B cell (primary cell): ENCODE data around the gene XPO4. TPM values are rescaled to one million over a fixed set of nuclear protein-coding genes. Genes with fewer than 3 reads are reported as not detected.

ENCODE experiments used
- ATAC-seq: fragments of 200-7000 bp; cut with Tn5 transposase; one replicate; pipeline ENCODE4 v1.10.0; 2021; ENCODE audit warnings: low read depth, mild to moderate bottlenecking, moderate number of reproducible peaks, moderate library complexity
- CTCF ChIA-PET: fragments of 350-600 bp; sonication (Branson Sonifier 250); formaldehyde crosslinking; loops from one replicate; lab custom pipeline; 2021; ENCODE audit warnings: antibody characterized with exemption, inconsistent platforms; lab: Charles Lee
- POLR2A ChIA-PET: fragments of 350-600 bp; sonication (Branson Sonifier 250); formaldehyde crosslinking; loops from one replicate; lab custom pipeline; 2021; ENCODE audit warnings: antibody characterized with exemption; lab: Charles Lee
- DNase-seq: peaks from one replicate; pipeline ENCODE4 v3.0.0; 2013
- H2AFZ ChIP-seq: 2 replicates; pipeline ENCODE4 v1.6.1; 2012; ENCODE audit warnings: mild to moderate bottlenecking, low read depth, low read length; ENCODE audit not compliant: insufficient read depth, poor library complexity, severe bottlenecking
- H3K27ac ChIP-seq, 2 donors: 1 replicate in 1 of 2; 2 replicates in 1 of 2; pipeline ENCODE4 v1.5.1; 2012 to 2013; ENCODE audit warnings: low read length in 2 of 2, mild to moderate bottlenecking in 2 of 2, moderate library complexity in 1 of 2
- H3K27me3 ChIP-seq, 4 experiments: fragments of 200-600 bp in 1 of 4; sonication (generic) in 1 of 4; replicated peaks in 1 of 4; 1 replicate in 2 of 4; 2 replicates in 2 of 4; pipeline versions ENCODE4 v1.6.1 to v1.7.0; 2013 to 2016; ENCODE audit warnings: low read length in 3 of 4, mild to moderate bottlenecking in 2 of 4, mixed read lengths in 1 of 4, moderate library complexity in 1 of 4; ENCODE audit not compliant: insufficient read depth in 4 of 4, control insufficient read depth in 3 of 4; ENCODE audit errors: control extremely low read depth in 1 of 4
- H3K36me3 ChIP-seq, 2 experiments: replicated peaks in 1 of 2; 1 replicate in 1 of 2; 2 replicates in 1 of 2; pipeline versions ENCODE4 v1.6.1 to v1.7.1; 2013; ENCODE audit warnings: low read length in 1 of 2; ENCODE audit not compliant: insufficient read depth in 2 of 2, control insufficient read depth in 1 of 2; ENCODE audit errors: control extremely low read depth in 1 of 2, extremely low read depth in 1 of 2
- H3K4me1 ChIP-seq, 2 donors: fragments of 200-600 bp in 1 of 2; sonication (generic) in 1 of 2; 1 replicate in 1 of 2; 2 replicates in 1 of 2; pipeline versions ENCODE4 v1.5.1 to v1.6.1; 2013 to 2017; ENCODE audit warnings: low read length in 2 of 2; ENCODE audit not compliant: control insufficient read depth in 2 of 2, insufficient read depth in 2 of 2
- H3K4me2 ChIP-seq: replicated peaks from 2 replicates; pipeline ENCODE3; 2012; ENCODE audit warnings: mild to moderate bottlenecking, low read depth, low read length; ENCODE audit not compliant: poor library complexity, severe bottlenecking
- H3K4me3 ChIP-seq, 5 experiments: fragments of 200-600 bp in 1 of 5; sonication (generic) in 1 of 5; 1 replicate in 3 of 5; 2 replicates in 2 of 5; pipeline versions ENCODE4 v1.5.1 to v1.7.0; 2011 to 2016; ENCODE audit warnings: low read length in 4 of 5, mild to moderate bottlenecking in 4 of 5, low read depth in 2 of 5, control low read depth in 1 of 5, moderate library complexity in 1 of 5; ENCODE audit not compliant: insufficient read depth in 1 of 5; ENCODE audit errors: control extremely low read depth in 1 of 5, extremely low read depth in 1 of 5
- H3K79me2 ChIP-seq: fragments of 200-600 bp; sonication (generic); one replicate; pipeline ENCODE4 v1.6.0; 2016; ENCODE audit warnings: low read length; ENCODE audit not compliant: control insufficient read depth, insufficient read depth
- H3K9ac ChIP-seq: fragments of 200-600 bp; sonication (generic); 2 replicates; pipeline ENCODE4 v1.6.1; 2017; ENCODE audit warnings: mild to moderate bottlenecking, low read length, moderate library complexity
- H3K9me3 ChIP-seq, 3 donors: one replicate each; pipeline versions ENCODE4 v1.6.1 to v1.7.1; 2013; ENCODE audit warnings: low read length in 2 of 3; ENCODE audit not compliant: control insufficient read depth in 2 of 3, insufficient read depth in 1 of 3; ENCODE audit errors: control extremely low read depth in 1 of 3
- H4K20me1 ChIP-seq: 2 replicates; pipeline ENCODE4 v1.6.0; 2012; ENCODE audit warnings: mild to moderate bottlenecking, low read length; ENCODE audit not compliant: insufficient read depth, control insufficient read depth, poor library complexity, severe bottlenecking
- H3K27ac Mint-ChIP-seq: one replicate; pipeline ENCODE4 v1.8.0; 2021; ENCODE audit warnings: mixed read lengths
- H3K27me3 Mint-ChIP-seq: one replicate; pipeline ENCODE4 v1.8.0; 2021; ENCODE audit warnings: mixed read lengths
- H3K4me1 Mint-ChIP-seq: one replicate; pipeline ENCODE4 v1.8.0; 2021; ENCODE audit warnings: mixed read lengths
- H3K4me3 Mint-ChIP-seq: one replicate; pipeline ENCODE4 v1.8.0; 2021; ENCODE audit warnings: mixed read lengths
- H3K9me3 Mint-ChIP-seq: one replicate; pipeline ENCODE4 v1.8.0; 2022; ENCODE audit warnings: mixed read lengths; ENCODE audit not compliant: insufficient read depth
- CTCF ChIP-seq: fragments of 200-600 bp; IDR thresholded peaks from one replicate; pipeline ENCODE4 v1.8.0; 2022; ENCODE audit warnings: antibody characterized with exemption, mild to moderate bottlenecking
- EZH2 ChIP-seq: IDR thresholded peaks from 2 replicates; pipeline ENCODE4 v1.6.1; 2012; ENCODE audit warnings: borderline replicate concordance, low read depth, mild to moderate bottlenecking, moderate library complexity, low read length; ENCODE audit not compliant: insufficient read depth, poor library complexity, severe bottlenecking
- WGBS: methylation state at CpG from one replicate; pipeline ENCODE4 v1.1.5; 2013; ENCODE audit warnings: missing lambda C conversion rate; ENCODE audit not compliant: insufficient coverage; 5-methylcytosine and 5-hydroxymethylcytosine counted together
- intact Hi-C: fragments of 100-400 bp; cut with micrococcal nuclease; formaldehyde crosslinking; loops from one replicate; pipeline ENCODE4 v1.10.0; 2022
- polyA plus RNA-seq: library from polyadenylated mRNA; depleted of rRNA; stranded (reverse); fragments of >200 nt; gene quantifications from 2 replicates; pipeline ENCODE4 v1.2.3, GENCODE V29; 2012
- total RNA-seq, 2 donors: library from RNA; stranded (reverse); fragments of 120-200 nt in 1 of 2; gene quantifications; 1 replicate in 1 of 2; 2 replicates in 1 of 2; pipeline versions ENCODE4 v1.2.3 to v1.2.4, GENCODE V29; 2013 to 2022

The XPO4 gene
- total and polyA plus RNA-seq, 2 donors (not counting 1 experiment from before 2014, with no cell fraction given): 6.2 to 25.9 TPM

DNA sequence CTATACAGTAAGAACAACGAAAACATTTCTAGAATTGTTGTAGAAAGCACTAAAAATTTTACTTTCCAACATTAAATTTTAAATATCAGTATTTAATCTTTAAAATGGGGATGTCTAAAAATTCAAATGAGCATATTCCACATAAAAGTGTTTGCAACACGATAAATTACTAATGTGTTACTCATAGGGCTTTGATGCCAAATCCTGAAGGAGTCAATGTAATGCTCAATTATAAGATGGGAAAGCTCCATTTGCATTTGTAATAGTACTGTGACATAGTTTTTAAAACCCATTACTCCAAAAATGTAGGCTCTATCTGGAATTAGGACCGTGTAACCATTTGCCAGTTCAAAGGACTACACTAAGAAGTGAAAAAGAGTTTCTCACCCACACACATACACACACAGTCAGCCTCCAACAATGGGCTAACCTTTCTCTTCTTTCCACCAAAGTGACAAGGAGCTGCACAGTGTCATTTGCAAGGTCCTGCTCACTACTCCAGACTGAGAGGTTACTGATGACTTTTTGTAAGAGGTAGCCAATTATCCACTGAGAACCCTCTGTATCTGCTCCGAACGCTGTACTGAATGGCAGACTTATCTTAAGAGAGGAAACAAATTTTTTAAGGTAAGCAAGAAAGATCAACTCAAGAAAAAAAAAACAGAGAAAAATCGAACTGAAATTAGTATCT, 102.7 kb downstream of the XPO4 start:
- CTCF ChIA-PET: no interaction called here

More for the DNA sequence above, 102.7 kb downstream of the XPO4 start:
- Histone ChIP-seq H3K4me3 (no peak overlapping the region), H3K4me2 (no peak overlapping the region), H3K27me3 (no peaks in the 10 kb centered on the region), H3K4me1 (peaks cover 7 to 15% of the 10 kb centered on the region in 2 donors), H3K79me2 (no peaks in the 10 kb centered on the region), H3K27ac (no peak overlapping the region), H4K20me1 (no peaks in the 10 kb centered on the region), H3K9ac (no peak overlapping the region), H3K36me3 (peaks cover 4 to 30% of the 10 kb centered on the region in 2 experiments), H2AFZ (no peak overlapping the region), H3K9me3 (no peaks in the 10 kb centered on the region)
- POLR2A ChIA-PET: no interaction called here
- Mint-ChIP-seq H3K9me3 (no peaks in the 10 kb centered on the region), H3K4me1 (peaks cover 19% of the 10 kb centered on the region), H3K27ac (no peak overlapping the region), H3K4me3 (no peak overlapping the region), H3K27me3 (no peaks in the 10 kb centered on the region)
- no peak for DNase-seq
- ATAC-seq: no peak
- TF ChIP-seq EZH2 (no peak), CTCF (no peak)
- WGBS: 100% methylated on average over 1 of the region's 6 CpGs
- intact Hi-C loops: no loop called here
